Measurements from ENCODE around the gene FANCC.

The FANCC gene

GRCh38 chr9:95089257-95090022 lies 228.1 kb downstream of the FANCC start:
- no peaks in the 10 kb centered on the region for H3K36me3 Mint-ChIP-seq (ENCODE audit: low read depth)
- no peaks in the 10 kb centered on the region for H3K27me3 Mint-ChIP-seq (ENCODE audit: low read depth)
- no peaks in the 10 kb centered on the region for H3K9me3 Mint-ChIP-seq
- DNase-seq (ENCODE audit: low spot score), result no peak
- H3K4me3 Mint-ChIP-seq, result no peak overlapping the region
- no peak overlapping the region for H3K27ac Mint-ChIP-seq
- peaks cover 8% of the 10 kb centered on the region for H3K4me1 Mint-ChIP-seq (ENCODE audit: low read depth)

GRCh38 chr9:95088421-95089161 lies 228.9 kb downstream of the FANCC start:
- Mint-ChIP-seq H3K4me3 (no peak overlapping the region), H3K4me1 (ENCODE audit: low read depth) (peaks cover 6% of the 10 kb centered on the region), H3K9me3 (no peaks in the 10 kb centered on the region), H3K27ac (no peak overlapping the region), H3K27me3 (ENCODE audit: low read depth) (no peaks in the 10 kb centered on the region), H3K36me3 (ENCODE audit: low read depth) (no peaks in the 10 kb centered on the region)
- DNase-seq (ENCODE audit: low spot score), result no peak

GRCh38 chr9:95087659-95088242 lies 229.8 kb downstream of the FANCC start:
- no peaks in the 10 kb centered on the region for H3K27me3 Mint-ChIP-seq (ENCODE audit: low read depth)
- peaks cover 4% of the 10 kb centered on the region for H3K4me1 Mint-ChIP-seq (ENCODE audit: low read depth)
- H3K9me3 Mint-ChIP-seq, result no peaks in the 10 kb centered on the region
- H3K27ac Mint-ChIP-seq, result no peak overlapping the region
- no peak overlapping the region for H3K4me3 Mint-ChIP-seq
- no peaks in the 10 kb centered on the region for H3K36me3 Mint-ChIP-seq (ENCODE audit: low read depth)
- DNase-seq (ENCODE audit: low spot score), result no peak

- H3K36me3 Mint-ChIP-seq (ENCODE audit: low read depth), result no peaks in the 10 kb centered on the region
- H3K4me3 Mint-ChIP-seq, result no peak overlapping the region
- H3K9me3 Mint-ChIP-seq, result no peaks in the 10 kb centered on the region
- H3K4me1 Mint-ChIP-seq (ENCODE audit: low read depth), result no peaks in the 10 kb centered on the region
- no peaks in the 10 kb centered on the region for H3K27me3 Mint-ChIP-seq (ENCODE audit: low read depth)
- DNase-seq (ENCODE audit: low spot score), result no peak
- no peak overlapping the region for H3K27ac Mint-ChIP-seq
These were observed 230.9 kb downstream of the FANCC start for GRCh38 chr9:95086564-95086955.

GRCh38 chr9:95085861-95086563 lies 231.5 kb downstream of the FANCC start:
- no peak overlapping the region for H3K27ac Mint-ChIP-seq
- H3K4me3 Mint-ChIP-seq, result no peak overlapping the region
- H3K36me3 Mint-ChIP-seq (ENCODE audit: low read depth), result no peaks in the 10 kb centered on the region
- no peaks in the 10 kb centered on the region for H3K27me3 Mint-ChIP-seq (ENCODE audit: low read depth)
- no peaks in the 10 kb centered on the region for H3K9me3 Mint-ChIP-seq
- no peak for DNase-seq (ENCODE audit: low spot score)
- H3K4me1 Mint-ChIP-seq (ENCODE audit: low read depth), result no peaks in the 10 kb centered on the region

- no peak overlapping the region for H3K27ac Mint-ChIP-seq
- DNase-seq (ENCODE audit: low spot score), result no peak
- no peaks in the 10 kb centered on the region for H3K27me3 Mint-ChIP-seq (ENCODE audit: low read depth)
- H3K9me3 Mint-ChIP-seq, result no peaks in the 10 kb centered on the region
- H3K36me3 Mint-ChIP-seq (ENCODE audit: low read depth), result no peaks in the 10 kb centered on the region
- no peaks in the 10 kb centered on the region for H3K4me1 Mint-ChIP-seq (ENCODE audit: low read depth)
- no peak overlapping the region for H3K4me3 Mint-ChIP-seq
These were observed 232.3 kb downstream of the FANCC start for GRCh38 chr9:95085036-95085770.

- no peak for DNase-seq (ENCODE audit: low spot score)
- Mint-ChIP-seq H3K36me3 (ENCODE audit: low read depth) (no peaks in the 10 kb centered on the region), H3K27me3 (ENCODE audit: low read depth) (no peaks in the 10 kb centered on the region), H3K27ac (no peak overlapping the region), H3K4me3 (no peak overlapping the region), H3K4me1 (ENCODE audit: low read depth) (no peaks in the 10 kb centered on the region), H3K9me3 (no peaks in the 10 kb centered on the region)
These were observed 233.1 kb downstream of the FANCC start for GRCh38 chr9:95084254-95084934.

GRCh38 chr9:95083086-95083768 lies 234.3 kb downstream of the FANCC start:
- Mint-ChIP-seq H3K4me1 (ENCODE audit: low read depth) (no peaks in the 10 kb centered on the region), H3K9me3 (no peaks in the 10 kb centered on the region), H3K4me3 (no peak overlapping the region), H3K36me3 (ENCODE audit: low read depth) (no peaks in the 10 kb centered on the region), H3K27me3 (ENCODE audit: low read depth) (no peaks in the 10 kb centered on the region), H3K27ac (no peak overlapping the region)
- DNase-seq (ENCODE audit: low spot score), result no peak

GRCh38 chr9:95082401-95083084 lies 235.0 kb downstream of the FANCC start:
- H3K27me3 Mint-ChIP-seq (ENCODE audit: low read depth), result no peaks in the 10 kb centered on the region
- H3K4me3 Mint-ChIP-seq, result no peak overlapping the region
- H3K9me3 Mint-ChIP-seq, result no peaks in the 10 kb centered on the region
- H3K4me1 Mint-ChIP-seq (ENCODE audit: low read depth), result no peaks in the 10 kb centered on the region
- H3K36me3 Mint-ChIP-seq (ENCODE audit: low read depth), result no peaks in the 10 kb centered on the region
- no peak for DNase-seq (ENCODE audit: low spot score)
- no peak overlapping the region for H3K27ac Mint-ChIP-seq

GRCh38 chr9:95081998-95082397 lies 235.5 kb downstream of the FANCC start:
- Mint-ChIP-seq H3K27ac (no peak overlapping the region), H3K27me3 (ENCODE audit: low read depth) (no peaks in the 10 kb centered on the region), H3K36me3 (ENCODE audit: low read depth) (no peaks in the 10 kb centered on the region), H3K9me3 (no peaks in the 10 kb centered on the region), H3K4me3 (no peak overlapping the region), H3K4me1 (ENCODE audit: low read depth) (no peaks in the 10 kb centered on the region)
- no peak for DNase-seq (ENCODE audit: low spot score)

- Mint-ChIP-seq H3K27me3 (ENCODE audit: low read depth) (no peaks in the 10 kb centered on the region), H3K36me3 (ENCODE audit: low read depth) (no peaks in the 10 kb centered on the region), H3K4me3 (no peak overlapping the region), H3K9me3 (no peaks in the 10 kb centered on the region), H3K4me1 (ENCODE audit: low read depth) (no peaks in the 10 kb centered on the region), H3K27ac (no peak overlapping the region)
- DNase-seq (ENCODE audit: low spot score), result no peak
These were observed 236.4 kb downstream of the FANCC start for GRCh38 chr9:95080961-95081647.

GRCh38 chr9:95079461-95079860 lies 238.0 kb downstream of the FANCC start:
- Mint-ChIP-seq H3K27ac (no peak overlapping the region), H3K4me1 (ENCODE audit: low read depth) (no peaks in the 10 kb centered on the region), H3K9me3 (no peaks in the 10 kb centered on the region), H3K27me3 (ENCODE audit: low read depth) (no peaks in the 10 kb centered on the region), H3K36me3 (ENCODE audit: low read depth) (no peaks in the 10 kb centered on the region), H3K4me3 (no peak overlapping the region)
- DNase-seq (ENCODE audit: low spot score), result no peak

Measured in T-helper 2 cell treated with Interferon-gamma antibody and Interleukin-4, amounts not matched to agents 5 μg/mL and 100 μg/mL, for 36 hours (primary cell).